HL-60 (cell line): ENCODE data around the gene GLRX5.

Experiments
- DNase-seq, 2 experiments: peaks; one replicate each; pipeline ENCODE4 v3.0.0-alpha.2; 2010 to 2020; ENCODE audit warnings: low read depth in 1 of 2, low spot score in 1 of 2
- H3K27ac ChIP-seq: fragments of 250-450 bp; sonication (Bioruptor Pico); replicated peaks from 2 replicates; pipeline ENCODE4 v1.5.1; 2020; ENCODE audit warnings: mild to moderate bottlenecking, moderate library complexity
- H3K27me3 ChIP-seq: fragments of 250-450 bp; sonication (Bioruptor Pico); 2 replicates; pipeline ENCODE4 v1.5.1; 2021; ENCODE audit warnings: mild to moderate bottlenecking, moderate library complexity; ENCODE audit not compliant: insufficient read depth, poor library complexity, severe bottlenecking
- H3K4me3 ChIP-seq: replicated peaks from 2 replicates; pipeline ENCODE4 v1.5.1; 2011; ENCODE audit warnings: mild to moderate bottlenecking, control low read depth, low read length; ENCODE audit not compliant: insufficient read depth
- CTCF ChIP-seq: IDR thresholded peaks from one replicate; pipeline ENCODE4 v1.5.1; 2011; ENCODE audit warnings: low read length, control low read depth, inconsistent platforms; ENCODE audit not compliant: insufficient read depth
- GABPA ChIP-seq: IDR thresholded peaks from 2 replicates; pipeline ENCODE4 v1.6.1; 2012; ENCODE audit warnings: low read depth
- POLR2AphosphoS5 ChIP-seq: IDR thresholded peaks from 2 replicates; pipeline ENCODE4 v1.6.1; 2012; ENCODE audit warnings: low read depth
- REST ChIP-seq: IDR thresholded peaks from 2 replicates; pipeline ENCODE4 v1.6.1; 2012; ENCODE audit warnings: low read depth; ENCODE audit not compliant: insufficient replicate concordance
- SPI1 ChIP-seq: IDR thresholded peaks from 2 replicates; pipeline ENCODE4 v1.6.1; 2012; ENCODE audit warnings: low read depth, mild to moderate bottlenecking, borderline replicate concordance

The GLRX5 gene

GRCh38 chr14:95513291-95513690 lies 21.6 kb upstream of the GLRX5 start:
- H3K4me3 ChIP-seq, result no peak overlapping the region
- no peaks in the 10 kb centered on the region for H3K27me3 ChIP-seq
- no peak overlapping the region for H3K27ac ChIP-seq
- DNase-seq, result no peak
- TF ChIP-seq GABPA (no peak), CTCF (no peak), POLR2AphosphoS5 (no peak), SPI1 (no peak), REST (no peak)

- TF ChIP-seq SPI1 (no peak), CTCF (no peak), GABPA (no peak), REST (no peak), POLR2AphosphoS5 (no peak)
- peak overlapping the region; percentile 72; the same call in 1 of the 2 replicates for H3K27ac ChIP-seq
- peak overlapping the region; percentile 53 for H3K4me3 ChIP-seq
- H3K27me3 ChIP-seq, result no peaks in the 10 kb centered on the region
- DNase-seq, result no peak
Observed at GRCh38 chr14:95514131-95515079, 20.4 kb upstream of the GLRX5 start.

GRCh38 chr14:95515080-95515489 lies 19.8 kb upstream of the GLRX5 start:
- peak overlapping the region; percentile 53 for H3K4me3 ChIP-seq
- DNase-seq, result peak in 1 of 2 experiments; percentile 81

More at GRCh38 chr14:95515080-95515489, 19.8 kb upstream of the GLRX5 start:
- peak overlapping the region; percentile 72; the same call in 1 of the 2 replicates for H3K27ac ChIP-seq
- H3K27me3 ChIP-seq, result no peaks in the 10 kb centered on the region
- TF ChIP-seq REST, result no peak
- TF ChIP-seq POLR2AphosphoS5, result peak; percentile 56
